ENCODE measurements around the gene DBR1. TPM values are rescaled to one million over a fixed set of nuclear protein-coding genes. Genes with fewer than 3 reads are reported as not detected.

The DBR1 gene
- total RNA-seq, 1 donor from 2014 or later = 25.7 TPM

DNA sequence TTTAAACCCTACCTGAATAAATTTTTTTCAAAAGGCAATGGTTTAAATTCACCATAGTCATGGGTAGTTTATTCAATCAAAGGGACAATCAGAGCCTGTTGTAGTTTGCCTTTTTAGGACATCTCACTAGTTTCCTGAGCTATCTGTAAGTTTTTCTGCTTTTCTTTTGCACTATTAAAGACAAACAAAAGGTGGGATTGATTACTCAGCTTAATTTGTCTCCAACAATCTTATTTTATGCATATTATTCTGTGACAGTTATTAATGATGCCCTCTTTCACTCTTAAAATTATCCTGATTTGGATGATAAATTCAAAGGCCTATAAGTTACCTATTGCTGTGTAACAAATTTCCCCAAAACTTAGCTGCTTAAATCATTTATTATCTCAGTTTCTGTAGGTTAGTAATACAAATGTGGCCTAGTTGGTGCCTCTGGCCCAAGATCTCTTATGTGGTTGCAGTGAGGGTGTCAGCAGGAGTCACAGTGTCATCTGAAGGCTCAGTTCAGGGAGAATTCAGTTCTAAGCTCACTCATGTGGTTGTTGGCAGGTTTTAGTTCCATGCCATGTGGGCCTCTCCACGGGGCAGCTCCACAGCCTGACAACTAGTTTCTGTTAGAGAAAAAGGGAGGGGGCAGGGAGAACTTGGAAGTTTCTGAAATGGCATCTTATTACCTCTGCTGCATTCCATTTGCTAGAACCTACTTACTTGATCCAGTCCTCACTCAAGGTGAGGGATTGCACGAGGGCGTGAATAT lies 28.4 kb upstream of the DBR1 start:
- Mint-ChIP-seq H3K36me3 (ENCODE audit: low read depth) (peaks cover 10% of the 10 kb centered on the region), H3K4me3 (no peak overlapping the region), H3K27me3 (ENCODE audit: insufficient read depth) (no peaks in the 10 kb centered on the region), H3K27ac (no peak overlapping the region), H3K4me1 (ENCODE audit: low read depth) (peaks cover 24% of the 10 kb centered on the region), H3K9me3 (no peaks in the 10 kb centered on the region)
- intact Hi-C loops (cut with micrococcal nuclease) = no loop called here
- no peak for DNase-seq (ENCODE audit: low spot score)

DNA sequence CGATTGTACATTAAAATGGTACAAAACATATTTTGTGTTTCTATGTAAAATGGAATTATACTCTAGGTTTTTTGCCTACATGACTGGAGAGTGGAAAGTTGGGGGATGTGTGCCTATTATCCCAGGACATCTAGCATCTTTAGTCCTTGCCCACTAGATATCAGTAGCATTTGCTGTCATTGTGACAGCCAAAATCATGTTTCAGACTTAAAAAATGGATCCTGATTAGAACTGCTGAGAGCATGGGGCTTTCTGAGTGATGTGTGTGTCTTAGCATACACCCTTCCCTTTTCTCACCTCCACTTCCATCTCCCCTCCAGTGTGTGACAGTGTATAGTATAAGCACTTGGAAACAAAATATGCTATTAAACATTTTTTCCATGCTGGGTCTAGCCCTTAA lies 25.7 kb upstream of the DBR1 start:
- H3K4me3 Mint-ChIP-seq = no peak overlapping the region
- no peaks in the 10 kb centered on the region for H3K27me3 Mint-ChIP-seq (ENCODE audit: insufficient read depth)
- DNase-seq (ENCODE audit: low spot score) = no peak
- H3K27ac Mint-ChIP-seq = no peak overlapping the region
- intact Hi-C loops (cut with micrococcal nuclease) = no loop called here
- H3K36me3 Mint-ChIP-seq (ENCODE audit: low read depth) = peaks cover 16% of the 10 kb centered on the region
- peaks cover 24% of the 10 kb centered on the region for H3K4me1 Mint-ChIP-seq (ENCODE audit: low read depth)
- no peaks in the 10 kb centered on the region for H3K9me3 Mint-ChIP-seq

DNA sequence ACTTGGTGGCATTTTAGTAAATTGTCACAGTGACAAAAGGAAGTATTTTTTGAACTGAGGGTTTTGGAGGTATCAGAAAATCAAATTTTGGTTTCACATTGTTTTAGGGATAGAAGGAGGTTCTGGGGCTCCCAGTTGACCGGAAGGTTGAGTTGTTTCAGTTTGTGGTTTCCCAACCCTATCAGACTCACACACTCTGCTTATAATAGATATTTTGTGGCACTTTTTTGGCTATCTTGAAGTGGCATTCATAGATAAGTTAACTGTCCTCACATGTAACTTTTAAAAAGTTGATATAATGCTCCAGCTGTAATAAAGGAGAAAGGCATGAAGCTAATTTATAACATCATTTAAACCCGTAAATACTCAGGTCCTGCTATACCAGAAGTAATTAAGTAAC lies 25.1 kb upstream of the DBR1 start:
- Mint-ChIP-seq H3K27ac (no peak overlapping the region), H3K27me3 (ENCODE audit: insufficient read depth) (no peaks in the 10 kb centered on the region), H3K4me3 (no peak overlapping the region), H3K9me3 (no peaks in the 10 kb centered on the region), H3K4me1 (ENCODE audit: low read depth) (peaks cover 24% of the 10 kb centered on the region), H3K36me3 (ENCODE audit: low read depth) (peaks cover 16% of the 10 kb centered on the region)
- no peak for DNase-seq (ENCODE audit: low spot score)
- intact Hi-C loops (cut with micrococcal nuclease) = no loop called here

DNA sequence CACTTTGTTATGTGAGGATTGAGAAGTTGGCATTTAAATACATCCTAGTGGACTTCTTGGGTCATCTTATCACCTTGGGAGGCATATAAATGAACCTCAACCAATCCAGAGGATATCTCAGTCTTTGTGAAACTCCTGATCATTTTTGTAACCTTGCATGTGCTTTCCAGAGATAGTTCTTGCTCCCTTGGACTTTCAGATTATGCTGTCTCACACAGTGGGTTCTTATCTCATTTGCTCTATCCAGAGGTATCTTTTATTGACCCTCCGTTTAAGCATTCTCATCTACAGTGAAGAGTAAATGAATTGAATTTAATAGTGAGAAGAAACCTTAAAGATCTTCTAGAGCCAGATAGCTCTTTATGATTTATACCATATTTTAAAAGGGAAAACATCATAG lies 22.8 kb upstream of the DBR1 start:
- no peak overlapping the region for H3K27ac Mint-ChIP-seq
- no peak for DNase-seq (ENCODE audit: low spot score)
- no peaks in the 10 kb centered on the region for H3K27me3 Mint-ChIP-seq (ENCODE audit: insufficient read depth)
- intact Hi-C loops (cut with micrococcal nuclease) = no loop called here
- H3K4me1 Mint-ChIP-seq (ENCODE audit: low read depth) = peaks cover 13% of the 10 kb centered on the region
- H3K36me3 Mint-ChIP-seq (ENCODE audit: low read depth) = peaks cover 13% of the 10 kb centered on the region
- no peaks in the 10 kb centered on the region for H3K9me3 Mint-ChIP-seq
- H3K4me3 Mint-ChIP-seq = no peak overlapping the region

DNA sequence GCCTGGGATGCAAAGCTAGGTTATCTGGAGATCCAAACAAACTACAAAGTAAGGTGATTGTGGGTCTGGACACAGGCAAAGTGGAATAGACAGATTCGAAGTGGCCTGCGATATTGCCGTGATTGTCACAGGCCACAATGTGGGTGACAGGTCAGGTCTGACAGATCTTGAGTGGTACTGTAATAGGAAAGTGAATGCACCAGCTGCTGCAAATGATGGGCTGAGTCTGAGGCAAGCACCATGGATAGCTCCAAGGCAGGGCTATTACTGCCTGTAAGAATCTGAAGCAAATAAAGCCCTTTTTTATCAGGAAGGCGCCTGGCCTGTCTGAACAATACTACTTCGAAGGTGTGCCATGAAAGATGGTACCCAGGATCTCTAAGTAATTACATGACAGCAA lies 22.3 kb upstream of the DBR1 start:
- DNase-seq (ENCODE audit: low spot score) = no peak

DNA sequence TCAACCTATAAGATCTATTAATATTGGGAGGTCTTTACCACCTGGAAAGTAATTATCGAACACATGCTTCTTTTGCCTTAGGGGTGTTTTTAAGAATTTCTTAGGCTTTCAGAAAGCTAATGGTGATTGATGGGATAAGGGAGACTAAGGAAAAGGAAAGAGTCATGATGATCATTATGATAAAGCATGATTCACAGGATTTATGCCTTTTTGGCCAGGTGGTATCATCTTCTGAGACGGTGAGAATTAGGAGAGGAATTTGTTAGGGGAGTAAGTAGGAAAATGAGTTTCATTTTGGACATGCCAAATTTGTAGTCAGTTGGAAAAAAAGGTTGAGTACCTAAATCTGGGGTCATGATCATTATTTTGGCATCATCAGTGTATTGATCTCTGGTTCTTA lies 21.3 kb upstream of the DBR1 start:
- peaks cover 19% of the 10 kb centered on the region for H3K4me1 Mint-ChIP-seq (ENCODE audit: low read depth)
- intact Hi-C loops (cut with micrococcal nuclease) = no loop called here
- no peak overlapping the region for H3K27ac Mint-ChIP-seq
- no peak overlapping the region for H3K4me3 Mint-ChIP-seq
- no peak for DNase-seq (ENCODE audit: low spot score)
- peaks cover 18% of the 10 kb centered on the region for H3K36me3 Mint-ChIP-seq (ENCODE audit: low read depth)
- H3K9me3 Mint-ChIP-seq = no peaks in the 10 kb centered on the region
- H3K27me3 Mint-ChIP-seq (ENCODE audit: insufficient read depth) = no peaks in the 10 kb centered on the region

More for the DNA sequence above, 22.3 kb upstream of the DBR1 start:
- no peaks in the 10 kb centered on the region for H3K27me3 Mint-ChIP-seq (ENCODE audit: insufficient read depth)
- no peaks in the 10 kb centered on the region for H3K9me3 Mint-ChIP-seq
- H3K27ac Mint-ChIP-seq = no peak overlapping the region
- peaks cover 13% of the 10 kb centered on the region for H3K4me1 Mint-ChIP-seq (ENCODE audit: low read depth)
- no peak overlapping the region for H3K4me3 Mint-ChIP-seq
- intact Hi-C loops (cut with micrococcal nuclease) = no loop called here
- H3K36me3 Mint-ChIP-seq (ENCODE audit: low read depth) = peaks cover 13% of the 10 kb centered on the region

DNA sequence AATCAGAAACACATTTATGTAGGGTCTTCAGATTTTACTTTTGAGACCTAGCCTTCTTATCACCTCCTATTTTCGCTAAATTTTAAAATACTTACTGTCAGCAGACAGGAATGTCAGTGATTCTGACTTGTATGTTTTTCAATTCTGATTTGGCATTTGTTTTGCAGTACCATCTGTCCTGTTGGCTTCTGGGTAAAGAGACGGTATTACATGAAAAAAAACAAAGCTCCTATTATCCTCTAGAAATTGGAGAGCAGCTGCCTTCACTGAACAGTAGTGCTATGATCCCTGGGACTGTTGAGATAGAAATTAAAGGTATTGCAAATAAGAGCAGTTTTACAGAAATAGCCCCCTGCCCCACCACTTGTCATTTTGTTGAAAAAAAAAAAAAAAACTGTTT lies 20.8 kb upstream of the DBR1 start:
- Mint-ChIP-seq H3K9me3 (no peaks in the 10 kb centered on the region), H3K4me1 (ENCODE audit: low read depth) (peaks cover 19% of the 10 kb centered on the region), H3K27ac (no peak overlapping the region), H3K27me3 (ENCODE audit: insufficient read depth) (no peaks in the 10 kb centered on the region), H3K36me3 (ENCODE audit: low read depth) (peaks cover 21% of the 10 kb centered on the region), H3K4me3 (no peak overlapping the region)
- no peak for DNase-seq (ENCODE audit: low spot score)
- intact Hi-C loops (cut with micrococcal nuclease) = no loop called here

DNA sequence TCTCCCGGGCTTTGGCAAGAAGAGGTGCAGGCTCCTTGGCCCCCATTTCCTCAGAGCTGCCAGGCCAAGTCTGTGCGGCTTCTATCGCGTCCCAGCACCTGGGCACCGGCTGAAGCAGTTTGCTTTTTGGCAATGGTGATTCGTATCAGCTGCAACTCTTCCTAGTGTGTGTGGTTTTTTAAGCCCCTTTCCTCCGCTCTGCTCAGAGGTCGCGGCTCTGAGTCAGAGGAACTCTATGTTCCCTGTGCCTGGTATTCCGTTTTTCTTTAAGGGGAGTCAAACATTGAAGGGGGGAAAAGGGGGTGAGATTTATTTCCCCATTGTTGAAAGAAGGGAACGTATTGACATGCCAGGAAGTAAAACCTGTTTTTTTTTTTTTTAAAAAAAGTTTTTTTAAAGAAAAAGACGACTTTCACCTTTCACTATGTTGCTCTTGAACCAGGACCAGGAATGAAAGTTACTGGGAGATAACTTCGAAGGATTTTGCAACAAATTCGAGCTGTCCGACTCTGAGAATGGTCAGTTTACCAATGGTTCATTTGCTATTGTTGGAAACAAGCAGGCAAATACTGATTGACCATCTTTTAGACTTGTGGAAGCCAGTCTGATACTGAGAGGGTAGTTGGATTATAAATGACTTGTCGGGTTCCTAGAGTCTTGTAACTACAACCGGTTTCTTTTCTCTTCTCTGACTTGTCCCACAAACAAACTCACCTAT lies 13.5 kb upstream of the DBR1 start:
- Mint-ChIP-seq H3K4me1 (ENCODE audit: low read depth) (peaks cover 38% of the 10 kb centered on the region), H3K9me3 (no peaks in the 10 kb centered on the region), H3K27me3 (ENCODE audit: insufficient read depth) (peaks cover 5% of the 10 kb centered on the region), H3K36me3 (ENCODE audit: low read depth) (peaks cover 11% of the 10 kb centered on the region), H3K27ac (peak overlapping the region; percentile 74), H3K4me3 (peak overlapping the region; percentile 95)
- intact Hi-C loops (cut with micrococcal nuclease) = loop anchor here (2.0 to 5.0 kb wide), 10 partner anchors 31 to 1991 kb away; partner anchors contain the start of genes COPB2, ESYT3, MRPS22 and MSL2
- no peak for DNase-seq (ENCODE audit: low spot score)

DNA sequence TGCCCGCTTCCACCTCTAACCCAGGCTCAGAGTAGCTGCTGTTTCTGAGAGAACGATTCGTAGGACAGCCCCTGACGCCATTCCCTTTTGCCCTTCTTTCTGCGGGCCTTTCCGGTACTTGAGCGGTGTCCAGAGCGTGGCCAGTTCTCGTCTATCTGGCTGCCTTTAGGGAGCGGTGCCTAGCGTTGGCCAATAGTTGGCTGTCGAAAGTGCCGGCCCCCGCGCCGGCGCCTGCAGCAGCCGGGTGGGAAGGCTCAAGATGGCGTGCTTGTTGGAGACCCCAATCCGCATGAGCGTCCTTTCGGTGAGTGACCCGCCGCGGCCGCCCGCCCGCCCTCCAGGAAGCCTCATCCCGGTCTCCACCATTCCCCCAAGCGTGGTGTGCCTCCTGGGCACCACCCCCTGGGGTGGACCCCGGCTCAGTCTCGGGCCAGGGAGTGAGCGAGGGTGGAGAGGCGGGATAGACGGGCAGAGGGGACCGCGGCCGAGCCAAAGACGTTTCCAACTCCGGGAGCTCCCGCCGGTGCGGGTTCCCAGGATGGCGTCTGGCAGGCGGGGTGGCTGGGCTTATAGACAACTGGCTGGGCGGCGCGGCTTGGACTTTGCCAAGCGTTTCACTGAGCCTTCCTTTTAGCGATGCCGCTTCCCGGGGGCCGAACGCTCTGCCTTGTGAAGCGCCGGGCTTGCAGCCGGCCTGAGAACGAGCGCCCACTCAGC lies 12.7 kb upstream of the DBR1 start, which contains the start of gene ARMC8:
Gene ARMC8, plus strand, starts transcription at position 6 of the 717 bp plus-strand sequence. Its CDS starts 254 bp downstream, at position 260.
- intact Hi-C loops (cut with micrococcal nuclease) = loop anchor here (1.0 to 5.0 kb wide), 13 partner anchors 13 to 1990 kb away; partner anchors contain the start of genes CEP70, COPB2, DBR1 and ESYT3
- Mint-ChIP-seq H3K4me1 (ENCODE audit: low read depth) (peaks cover 38% of the 10 kb centered on the region), H3K36me3 (ENCODE audit: low read depth) (peaks cover 11% of the 10 kb centered on the region), H3K27me3 (ENCODE audit: insufficient read depth) (peaks cover 5% of the 10 kb centered on the region), H3K4me3 (peak within 1 kb of the TSS; percentile 95), H3K27ac (peak within 1 kb of the TSS; percentile 89), H3K9me3 (no peaks in the 10 kb centered on the region)
- DNase-seq (ENCODE audit: low spot score) = no peak

DNA sequence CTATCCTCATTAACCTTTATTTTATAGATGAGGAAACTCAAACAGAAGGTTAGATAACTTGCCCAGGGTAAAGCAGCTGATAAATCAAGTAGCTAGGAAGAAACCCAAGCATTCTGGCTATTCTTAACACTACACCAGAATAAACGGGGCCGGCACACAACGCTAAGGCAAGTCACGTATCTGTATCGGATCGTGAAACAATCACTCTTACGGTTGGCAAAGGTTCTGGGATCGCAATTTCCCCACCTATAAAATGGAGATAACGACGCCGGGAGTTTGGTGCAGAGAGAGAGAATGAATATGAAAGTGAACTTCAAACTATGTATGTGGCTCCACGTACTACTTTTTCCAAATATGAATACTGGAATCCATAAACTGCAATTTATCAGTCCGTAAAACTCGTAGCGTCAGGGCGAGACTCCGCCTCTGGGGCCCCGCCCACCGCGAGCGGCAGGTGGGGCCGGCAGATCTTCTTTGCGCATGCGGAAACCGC lies 12.1 kb upstream of the DBR1 start:
- H3K27me3 Mint-ChIP-seq (ENCODE audit: insufficient read depth) = peaks cover 5% of the 10 kb centered on the region
- peak; percentile 82 for DNase-seq (ENCODE audit: low spot score)
- H3K36me3 Mint-ChIP-seq (ENCODE audit: low read depth) = peaks cover 11% of the 10 kb centered on the region
- H3K27ac Mint-ChIP-seq = peak overlapping the region; percentile 89
- H3K4me3 Mint-ChIP-seq = peak overlapping the region; percentile 95
- peaks cover 38% of the 10 kb centered on the region for H3K4me1 Mint-ChIP-seq (ENCODE audit: low read depth)
- intact Hi-C loops (cut with micrococcal nuclease) = loop anchor here (1.0 to 5.0 kb wide), 12 partner anchors 13 to 1990 kb away; partner anchors contain the start of genes CEP70, COPB2, DBR1 and ESYT3
- no peaks in the 10 kb centered on the region for H3K9me3 Mint-ChIP-seq

DNA sequence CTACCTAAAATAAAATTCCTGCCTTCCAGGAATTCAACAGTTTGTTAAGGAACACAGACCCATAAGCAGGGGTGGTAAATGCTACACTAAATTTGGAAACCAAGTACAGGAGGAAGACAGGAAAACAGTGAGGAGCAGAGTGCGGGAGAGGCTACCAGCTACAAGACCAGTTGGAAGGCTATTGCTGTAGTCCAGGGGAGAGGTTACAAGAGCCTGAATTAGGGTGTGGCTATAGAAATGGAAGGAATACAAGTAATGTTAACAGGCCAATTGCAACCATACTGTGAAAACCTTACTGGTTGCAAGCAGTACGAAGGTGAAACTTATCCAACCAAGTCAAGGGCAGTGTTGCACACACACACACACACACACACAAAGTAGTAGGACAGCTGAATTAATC lies 11.5 kb upstream of the DBR1 start:
- Mint-ChIP-seq H3K4me1 (ENCODE audit: low read depth) (peaks cover 32% of the 10 kb centered on the region), H3K36me3 (ENCODE audit: low read depth) (peaks cover 6% of the 10 kb centered on the region), H3K27ac (peak overlapping the region; percentile 27), H3K4me3 (peak overlapping the region; percentile 95), H3K27me3 (ENCODE audit: insufficient read depth) (peaks cover 5% of the 10 kb centered on the region), H3K9me3 (no peaks in the 10 kb centered on the region)
- no peak for DNase-seq (ENCODE audit: low spot score)
- intact Hi-C loops (cut with micrococcal nuclease) = loop anchor here (5.0 kb wide), 9 partner anchors 51 to 1989 kb away; partner anchors contain the start of genes COPB2, ESYT3, MRPS22 and MSL2

DNA sequence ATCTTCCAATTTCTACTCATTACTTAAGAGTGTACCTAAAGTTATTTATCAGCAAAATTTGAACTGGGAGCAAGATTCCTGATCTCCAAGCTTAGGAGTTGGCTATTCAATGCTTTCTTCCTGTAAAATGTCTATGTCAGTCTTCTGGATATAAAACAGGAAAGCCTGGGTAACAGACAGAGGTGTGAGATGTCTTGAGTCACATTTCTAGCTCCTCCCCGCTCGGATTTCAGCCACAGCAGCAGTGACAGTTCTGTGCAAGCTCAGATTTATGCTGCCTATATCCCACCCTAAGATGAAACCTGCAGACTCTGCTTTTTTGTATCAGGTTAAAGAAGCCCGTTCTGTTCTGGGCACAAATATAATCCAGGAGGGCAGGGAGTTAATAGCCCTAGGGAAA lies 10.3 kb upstream of the DBR1 start:
- intact Hi-C loops (cut with micrococcal nuclease) = loop anchor here (5.0 kb wide), 10 partner anchors 52 to 1988 kb away; partner anchors contain the start of genes COPB2, ESYT3, MRPS22 and MSL2
- no peak overlapping the region for H3K4me3 Mint-ChIP-seq
- DNase-seq (ENCODE audit: low spot score) = no peak
- no peaks in the 10 kb centered on the region for H3K9me3 Mint-ChIP-seq
- peaks cover 3% of the 10 kb centered on the region for H3K36me3 Mint-ChIP-seq (ENCODE audit: low read depth)
- H3K4me1 Mint-ChIP-seq (ENCODE audit: low read depth) = peaks cover 36% of the 10 kb centered on the region
- H3K27me3 Mint-ChIP-seq (ENCODE audit: insufficient read depth) = peaks cover 5% of the 10 kb centered on the region
- no peak overlapping the region for H3K27ac Mint-ChIP-seq
